GM23248 (cell line): Measurements from ENCODE around the gene USP9X.

Source experiments
- EZH2 ChIP-seq: fragments of 200-600 bp; sonication (generic); IDR thresholded peaks from 2 replicates; pipeline ENCODE4 v1.6.1; 2018; ENCODE audit warnings: antibody characterized with exemption, mild to moderate bottlenecking; ENCODE audit not compliant: insufficient read depth, poor library complexity, severe bottlenecking
- EZH2phosphoT487 ChIP-seq: fragments of 200-600 bp; sonication (generic); IDR thresholded peaks from 2 replicates; pipeline ENCODE4 v1.6.1; 2018; ENCODE audit warnings: antibody characterized with exemption, moderate library complexity, mild to moderate bottlenecking, low read depth; ENCODE audit not compliant: insufficient read depth

DNA sequence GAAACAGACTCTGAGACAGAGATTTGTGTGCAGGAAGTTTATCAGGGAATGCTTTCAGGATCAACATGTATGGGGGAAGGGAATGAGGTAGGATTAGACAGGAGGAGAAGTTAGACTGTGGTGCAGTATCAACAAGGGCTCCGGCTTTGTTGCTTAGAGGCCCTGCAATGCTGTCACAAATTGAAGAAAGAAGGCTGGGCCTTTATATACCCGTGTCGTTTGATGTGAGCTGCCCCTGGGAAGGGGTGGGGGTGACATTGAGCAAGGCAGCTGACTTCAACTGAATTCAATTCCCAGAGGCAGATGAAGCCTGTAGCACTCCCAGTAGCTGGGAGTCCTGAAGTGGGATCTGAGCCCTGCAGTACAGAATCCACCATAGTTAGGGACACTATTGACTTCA lies 29.5 kb upstream of the USP9X start:
- TF ChIP-seq EZH2 (no peak), EZH2phosphoT487 (no peak)
